Thymus (tissue), 11 donors: Measurements from ENCODE around the gene C4BPA. TPM values are rescaled to one million over a fixed set of nuclear protein-coding genes. Genes with fewer than 3 reads are reported as not detected.

ENCODE experiments used
- DNase-seq, 9 donors: peaks; one replicate each; pipeline ENCODE4 v3.0.0-alpha.2; 2013; ENCODE audit warnings: low spot score in 9 of 9, low read depth in 6 of 9, missing footprints in 1 of 9
- H3K27ac ChIP-seq, 2 donors: one replicate each; pipeline ENCODE4 v1.5.1; 2013; ENCODE audit warnings: control low read depth in 1 of 2, low read depth in 1 of 2, low read length in 1 of 2, mild to moderate bottlenecking in 1 of 2, moderate library complexity in 1 of 2
- H3K27me3 ChIP-seq, 2 donors: one replicate each; pipeline ENCODE4 v1.5.1; 2013; ENCODE audit warnings: low read length in 1 of 2; ENCODE audit not compliant: control insufficient read depth in 2 of 2, insufficient read depth in 1 of 2
- H3K36me3 ChIP-seq, 2 donors: one replicate each; pipeline ENCODE4 v1.5.1; 2013; ENCODE audit warnings: low read length in 1 of 2, mild to moderate bottlenecking in 1 of 2, moderate library complexity in 1 of 2; ENCODE audit not compliant: control insufficient read depth in 2 of 2, insufficient read depth in 2 of 2
- H3K4me1 ChIP-seq, 2 donors: one replicate each; pipeline ENCODE4 v1.5.1; 2013; ENCODE audit warnings: low read length in 2 of 2; ENCODE audit not compliant: control insufficient read depth in 2 of 2, insufficient read depth in 2 of 2
- H3K4me3 ChIP-seq, 2 donors: one replicate each; pipeline ENCODE4 v1.5.1; 2013; ENCODE audit warnings: low read length in 2 of 2, control low read depth in 1 of 2, mild to moderate bottlenecking in 1 of 2
- H3K9me3 ChIP-seq, 2 donors: one replicate each; pipeline ENCODE4 v1.5.1; 2013; ENCODE audit warnings: low read length in 1 of 2, mild to moderate bottlenecking in 1 of 2; ENCODE audit not compliant: control insufficient read depth in 2 of 2, insufficient read depth in 1 of 2
- WGBS: extraction: QIAGEN DNeasy Blood & Tissue Kit; methylation state at CpG from one replicate; pipeline ENCODE4 v1.1.7; 2013; 5-methylcytosine and 5-hydroxymethylcytosine counted together
- polyA plus RNA-seq: library from polyadenylated mRNA; stranded (reverse); fragments of 200-250 nt; gene quantifications from one replicate; pipeline ENCODE4 v1.2.3, GENCODE V29; 2013
- total RNA-seq: library from RNA; stranded (reverse); fragments of 120-200 nt; gene quantifications from one replicate; pipeline ENCODE4 v1.2.4, GENCODE V29; 2013
- donor health status: healthy.

The C4BPA gene
- total and polyA plus RNA-seq, 2 donors, result 0.09 to 0.32 TPM

DNA sequence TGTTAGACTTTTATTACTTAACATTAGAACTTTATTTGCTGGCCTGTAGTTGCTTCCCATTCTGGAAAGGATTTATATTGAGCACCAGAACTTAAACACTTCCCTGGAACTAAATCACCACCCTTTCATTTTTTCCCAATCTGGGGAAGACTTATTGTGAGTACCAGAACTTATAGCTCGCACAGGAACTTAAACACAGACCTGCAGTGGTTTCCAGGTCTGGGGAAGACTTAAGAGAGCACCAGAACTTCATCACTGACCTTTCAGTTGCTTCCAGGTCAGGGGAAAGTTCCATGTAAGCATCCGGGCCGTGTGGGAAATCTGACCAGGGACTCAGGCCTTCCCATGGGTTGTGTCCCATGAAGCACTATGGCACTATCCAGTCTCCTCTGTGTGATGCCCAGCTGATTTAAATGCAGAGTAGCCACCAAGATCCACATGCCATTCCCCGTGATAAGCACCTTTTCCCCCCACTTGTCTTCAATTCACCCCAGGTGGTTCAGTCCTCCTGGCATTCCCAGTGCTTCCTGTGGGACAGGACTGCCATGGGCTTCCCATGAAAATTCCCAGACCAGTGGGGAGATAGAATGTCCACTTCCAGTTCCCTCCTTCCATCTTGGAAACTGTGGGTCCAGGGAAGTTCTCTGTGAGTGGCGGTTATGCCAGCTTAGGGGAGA lies 48.9 kb downstream of the C4BPA start:
- Histone ChIP-seq H3K4me1 (no peaks in the 10 kb centered on the region), H3K27me3 (no peaks in the 10 kb centered on the region), H3K36me3 (no peaks in the 10 kb centered on the region), H3K4me3 (no peak overlapping the region), H3K27ac (no peak overlapping the region), H3K9me3 (peaks cover 1 to 12% of the 10 kb centered on the region in 2 donors)
- WGBS, result 86% methylated on average over 5 of the region's 5 CpGs
- no peak for DNase-seq

DNA sequence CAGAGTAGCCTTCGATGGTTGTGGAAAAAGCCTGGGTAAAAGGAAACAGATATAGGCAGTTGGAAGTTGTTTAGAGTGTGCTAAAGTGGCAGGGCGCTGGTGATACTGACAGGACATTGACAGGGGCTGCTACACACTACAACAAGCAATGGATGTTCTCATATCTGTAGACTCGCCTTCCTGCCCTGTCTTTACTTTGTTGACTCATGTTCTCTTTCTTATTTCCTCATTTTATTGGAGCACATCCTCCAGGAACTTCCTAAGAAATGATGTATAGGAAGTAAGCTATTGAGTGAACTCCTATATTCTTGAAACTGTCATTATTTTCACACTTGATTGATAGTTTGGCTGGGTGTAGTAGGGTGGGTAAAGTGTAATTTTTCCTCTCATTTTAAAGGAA lies 51.0 kb downstream of the C4BPA start:
- Histone ChIP-seq H3K4me3 (no peak overlapping the region), H3K9me3 (peaks cover 1 to 12% of the 10 kb centered on the region in 2 donors), H3K27me3 (no peaks in the 10 kb centered on the region), H3K36me3 (no peaks in the 10 kb centered on the region), H3K27ac (no peak overlapping the region), H3K4me1 (no peaks in the 10 kb centered on the region)
- 86% methylated on average over 3 of the region's 3 CpGs for WGBS
- no peak for DNase-seq

DNA sequence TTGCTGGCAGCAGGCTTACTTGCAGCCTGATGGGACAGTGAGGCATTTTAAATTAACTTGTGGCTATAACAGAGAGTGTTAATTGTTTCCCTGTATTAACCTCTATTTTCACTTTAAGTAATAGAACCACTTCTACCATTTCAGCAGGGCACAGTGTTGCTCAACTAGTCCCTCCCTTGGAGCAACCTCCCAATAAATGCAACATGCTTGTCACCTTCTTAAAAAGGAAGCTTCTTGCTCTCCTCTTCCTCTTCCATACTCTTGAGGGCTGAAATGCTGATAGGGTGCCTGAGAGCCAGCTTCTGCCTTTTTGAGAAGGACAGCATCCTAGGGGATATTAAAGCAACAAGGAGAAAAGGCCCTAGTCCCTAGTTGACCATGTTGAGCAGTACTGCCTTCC lies 52.1 kb downstream of the C4BPA start:
- H3K4me3 ChIP-seq, result no peak overlapping the region
- no peak for DNase-seq
- H3K36me3 ChIP-seq, result no peaks in the 10 kb centered on the region
- no peaks in the 10 kb centered on the region for H3K27me3 ChIP-seq
- no peak overlapping the region for H3K27ac ChIP-seq
- H3K9me3 ChIP-seq, result peaks cover 1 to 12% of the 10 kb centered on the region in 2 donors
- no peaks in the 10 kb centered on the region for H3K4me1 ChIP-seq

DNA sequence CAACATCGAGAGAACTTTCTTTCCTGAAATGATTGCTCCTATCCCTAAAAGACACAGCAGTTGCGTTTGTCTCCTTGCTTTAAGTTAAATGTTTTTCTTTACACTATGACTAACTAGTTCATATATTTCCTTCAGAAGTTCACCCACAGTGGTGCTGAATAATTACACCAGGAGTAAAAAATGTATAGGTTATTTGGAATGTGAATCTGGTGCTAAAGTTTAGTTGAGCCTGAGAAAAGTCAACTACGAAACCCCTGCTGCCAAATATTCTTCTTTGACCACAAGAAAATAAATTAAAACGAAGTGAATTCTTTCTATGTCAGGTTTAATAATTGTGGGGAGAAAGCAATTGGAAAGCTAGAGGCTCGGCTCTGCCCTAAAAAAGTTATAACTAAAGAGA lies 52.8 kb downstream of the C4BPA start:
- no peak overlapping the region for H3K27ac ChIP-seq
- WGBS, result 96% methylated on average over 5 of the region's 5 CpGs

DNA sequence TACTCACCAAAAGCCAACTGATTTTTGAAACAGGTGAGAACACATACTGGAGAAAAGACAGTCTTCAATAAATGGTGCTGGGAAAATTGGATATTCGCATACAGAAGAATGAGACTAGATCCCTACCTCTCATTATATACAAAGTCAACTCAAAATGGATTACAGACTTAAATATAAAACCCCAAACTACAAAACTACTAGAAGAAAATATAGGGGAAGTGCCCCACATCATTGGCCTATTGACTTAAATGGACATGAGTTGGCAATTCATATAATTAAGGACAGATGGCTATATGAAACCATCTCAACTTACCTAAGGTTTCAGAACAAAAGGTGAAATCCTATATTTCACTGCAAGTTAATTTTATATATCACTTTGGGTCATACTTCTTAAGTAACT lies 60.1 kb downstream of the C4BPA start:
- Histone ChIP-seq H3K27ac (no peak overlapping the region), H3K9me3 (no peaks in the 10 kb centered on the region), H3K4me3 (no peak overlapping the region), H3K36me3 (no peaks in the 10 kb centered on the region), H3K27me3 (no peaks in the 10 kb centered on the region), H3K4me1 (no peaks in the 10 kb centered on the region)
- WGBS, result 100% methylated on average over 1 of the region's 1 CpG
- no peak for DNase-seq

More for the DNA sequence above, 52.8 kb downstream of the C4BPA start:
- H3K27me3 ChIP-seq, result no peaks in the 10 kb centered on the region
- H3K4me3 ChIP-seq, result no peak overlapping the region
- no peak for DNase-seq
- peaks cover 1 to 9% of the 10 kb centered on the region in 2 donors for H3K9me3 ChIP-seq
- no peaks in the 10 kb centered on the region for H3K36me3 ChIP-seq
- no peaks in the 10 kb centered on the region for H3K4me1 ChIP-seq

DNA sequence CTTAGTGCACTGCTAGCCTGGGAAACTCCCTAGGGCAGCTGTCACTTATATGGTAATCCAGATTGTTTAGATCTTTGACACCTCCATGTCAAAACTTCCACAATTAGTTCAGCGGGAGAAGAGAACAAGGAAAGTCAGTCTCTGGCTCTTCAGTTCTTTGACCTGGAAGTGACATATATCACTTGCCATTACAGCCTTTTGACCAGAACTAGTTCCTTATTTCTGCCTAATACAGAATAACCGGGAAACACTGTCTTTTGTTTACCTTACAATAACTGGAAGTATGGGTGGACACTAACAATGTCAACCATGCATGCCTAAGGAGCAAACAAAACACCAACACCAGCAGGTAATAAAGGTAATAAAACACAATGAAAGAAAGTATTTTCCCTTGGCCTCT lies 68.3 kb downstream of the C4BPA start:
- H3K4me1 ChIP-seq, result no peaks in the 10 kb centered on the region
- 93% methylated on average over 2 of the region's 2 CpGs for WGBS
- no peaks in the 10 kb centered on the region for H3K36me3 ChIP-seq
- no peak overlapping the region for H3K4me3 ChIP-seq
- H3K9me3 ChIP-seq, result no peaks in the 10 kb centered on the region
- H3K27me3 ChIP-seq, result no peaks in the 10 kb centered on the region
- DNase-seq, result no peak
- H3K27ac ChIP-seq, result no peak overlapping the region

DNA sequence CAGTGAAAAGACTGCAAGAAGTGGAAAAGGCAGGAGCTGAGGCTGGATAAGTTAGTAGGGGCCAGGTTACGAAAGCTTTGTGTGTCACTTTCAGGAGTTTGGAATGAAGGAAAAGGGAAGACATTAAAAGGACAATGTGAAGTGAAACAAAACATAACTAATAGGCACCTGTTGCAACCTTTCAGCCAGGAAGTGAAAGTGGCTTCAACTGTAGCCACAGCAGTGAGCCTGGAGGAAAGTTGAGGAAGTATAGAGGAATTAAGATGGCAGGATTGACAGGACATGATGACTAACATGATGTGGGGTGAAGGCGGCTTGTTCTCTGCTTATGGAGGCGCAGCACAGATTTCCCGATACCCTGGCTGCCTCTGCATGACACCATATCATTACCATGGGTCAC lies 68.9 kb downstream of the C4BPA start:
- H3K27ac ChIP-seq, result no peak overlapping the region
- WGBS, result 95% methylated on average over 4 of the region's 4 CpGs
- no peak for DNase-seq

DNA sequence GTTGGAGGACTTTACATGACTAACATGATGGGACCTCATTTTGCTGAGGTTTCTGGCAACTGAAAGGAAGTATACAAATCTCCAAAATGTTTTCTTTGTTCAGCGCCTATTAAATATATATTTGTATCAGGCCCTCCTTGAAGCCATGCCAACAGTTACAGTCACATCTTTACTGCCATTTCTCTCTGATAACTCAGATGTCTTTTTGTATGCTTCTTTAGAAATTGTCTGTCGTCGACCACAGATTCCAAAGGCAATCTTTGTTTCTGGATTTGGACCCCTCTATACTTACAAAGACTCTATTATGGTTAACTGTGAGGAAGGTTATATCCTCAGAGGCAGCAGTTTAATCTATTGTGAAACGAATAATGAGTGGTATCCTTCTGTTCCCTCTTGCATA lies 69.4 kb downstream of the C4BPA start:
- H3K27me3 ChIP-seq, result no peaks in the 10 kb centered on the region
- no peak overlapping the region for H3K27ac ChIP-seq
- H3K4me3 ChIP-seq, result no peak overlapping the region
- no peaks in the 10 kb centered on the region for H3K9me3 ChIP-seq
- WGBS, result 96% methylated on average over 4 of the region's 4 CpGs
- no peaks in the 10 kb centered on the region for H3K4me1 ChIP-seq
- no peaks in the 10 kb centered on the region for H3K36me3 ChIP-seq
- DNase-seq, result no peak

More for the DNA sequence above, 68.9 kb downstream of the C4BPA start:
- Histone ChIP-seq H3K4me3 (no peak overlapping the region), H3K36me3 (no peaks in the 10 kb centered on the region), H3K4me1 (no peaks in the 10 kb centered on the region), H3K27me3 (no peaks in the 10 kb centered on the region), H3K9me3 (no peaks in the 10 kb centered on the region)

DNA sequence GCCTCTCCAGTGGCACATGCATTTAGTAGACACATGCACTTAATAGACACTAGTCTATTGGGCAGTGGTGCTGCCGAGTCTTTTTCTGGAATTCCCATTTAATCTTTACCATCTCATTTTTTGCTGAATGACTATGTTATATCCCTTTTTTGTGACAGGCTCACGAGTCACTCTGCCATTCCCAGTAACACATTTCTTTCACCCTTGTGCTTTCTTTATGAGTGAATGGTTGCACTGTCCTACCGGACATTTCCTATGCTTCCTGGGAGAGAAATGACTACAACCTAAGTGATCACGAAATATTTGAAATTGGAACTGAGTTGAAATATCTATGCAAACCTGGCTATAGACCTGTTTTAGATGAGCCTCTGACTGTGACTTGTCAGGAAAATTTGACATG lies 70.9 kb downstream of the C4BPA start:
- WGBS, result 96% methylated on average over 4 of the region's 4 CpGs
- Histone ChIP-seq H3K27me3 (no peaks in the 10 kb centered on the region), H3K4me3 (no peak overlapping the region)

More for the DNA sequence above, 70.9 kb downstream of the C4BPA start:
- Histone ChIP-seq H3K9me3 (no peaks in the 10 kb centered on the region), H3K36me3 (no peaks in the 10 kb centered on the region), H3K4me1 (no peaks in the 10 kb centered on the region), H3K27ac (no peak overlapping the region)
- DNase-seq, result no peak
